ENCODE measurements around the gene SRP68. TPM values are rescaled to one million over a fixed set of nuclear protein-coding genes. Genes with fewer than 3 reads are reported as not detected.

Gene SRP68
- total RNA-seq, 1 donor from 2014 or later = 74.3 TPM

DNA sequence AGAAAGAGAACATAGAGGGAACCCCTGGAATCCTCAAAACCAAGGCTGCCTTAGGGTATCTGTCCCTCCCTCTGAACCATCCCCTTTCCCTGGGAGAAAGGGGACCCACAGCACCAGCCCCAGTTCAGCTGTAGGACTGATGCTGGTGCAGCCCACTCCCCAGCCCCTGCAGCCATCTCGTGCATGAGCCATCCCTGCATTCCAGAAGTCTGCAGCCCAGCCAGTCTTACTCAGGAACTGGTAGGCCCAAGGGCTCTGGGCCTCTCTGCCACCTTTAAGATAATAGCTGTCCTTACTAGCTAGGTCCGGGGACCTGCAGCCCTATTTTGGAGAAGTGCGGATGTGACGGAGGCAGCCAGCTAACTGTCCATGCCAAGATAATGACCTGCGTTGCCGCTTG, 39.2 kb downstream of the SRP68 start:
- Histone ChIP-seq H4K20me1 (ENCODE audit: insufficient read depth, low read length) (peaks cover 11% of the 10 kb centered on the region), H3K27ac (ENCODE audit: low read depth, low read length) (no peak overlapping the region), H3K36me3 (ENCODE audit: insufficient read depth, low read length) (peaks cover 6% of the 10 kb centered on the region), H2AFZ (ENCODE audit: low read depth, low read length) (no peak overlapping the region), H3K4me2 (ENCODE audit: low read length) (no peak overlapping the region), H3K9ac (ENCODE audit: low read length) (no peak overlapping the region), H3K4me3 (ENCODE audit: insufficient read depth, low read depth, low read length) (no peak overlapping the region), H3K79me2 (ENCODE audit: insufficient read depth, low read length) (no peaks in the 10 kb centered on the region), H3K4me1 (ENCODE audit: insufficient read depth, low read length) (peaks cover 8% of the 10 kb centered on the region), H3K27me3 (ENCODE audit: insufficient read depth, low read length) (no peaks in the 10 kb centered on the region), H3K9me3 (ENCODE audit: insufficient read depth, low read depth, low read length) (peaks cover 4% of the 10 kb centered on the region)
- no peak for FAIRE-seq
- no peak overlapping the region for H3K4me3 Mint-ChIP-seq (ENCODE audit: unreplicated experiment)
- H3K27ac Mint-ChIP-seq (ENCODE audit: unreplicated experiment) = no peak overlapping the region
- no peaks in the 10 kb centered on the region for H3K9me3 Mint-ChIP-seq (ENCODE audit: unreplicated experiment)
- DNase-seq (ENCODE audit: low read depth) = no peak
- peaks cover 9% of the 10 kb centered on the region for H3K36me3 Mint-ChIP-seq (ENCODE audit: low read depth, unreplicated experiment)
- no peak for TF ChIP-seq CTCF (IDR thresholded peaks at IDR 0.05; ENCODE audit: insufficient read depth, low read depth, low read length)
- no peak for TF ChIP-seq EZH2 (IDR thresholded peaks at IDR 0.05; ENCODE audit: insufficient read depth, low read length)
- peaks cover 3% of the 10 kb centered on the region for H3K4me1 Mint-ChIP-seq (ENCODE audit: low read depth, unreplicated experiment)
- H3K27me3 Mint-ChIP-seq (ENCODE audit: low read depth, unreplicated experiment) = no peaks in the 10 kb centered on the region

- H3K79me2 ChIP-seq (ENCODE audit: insufficient read depth, low read length) = no peaks in the 10 kb centered on the region
- H3K4me3 ChIP-seq (ENCODE audit: insufficient read depth, low read depth, low read length) = no peak overlapping the region
- no peaks in the 10 kb centered on the region for H3K9me3 Mint-ChIP-seq (ENCODE audit: unreplicated experiment)
- H3K9ac ChIP-seq (ENCODE audit: low read length) = no peak overlapping the region
- no peak overlapping the region for H3K4me2 ChIP-seq (ENCODE audit: low read length)
- TF ChIP-seq CTCF (IDR thresholded peaks at IDR 0.05; ENCODE audit: insufficient read depth, low read depth, low read length) (no peak), EZH2 (IDR thresholded peaks at IDR 0.05; ENCODE audit: insufficient read depth, low read length) (no peak)
- H3K36me3 ChIP-seq (ENCODE audit: insufficient read depth, low read length) = peaks cover 2% of the 10 kb centered on the region
- no peak overlapping the region for H3K27ac ChIP-seq (ENCODE audit: low read depth, low read length)
- H3K4me1 Mint-ChIP-seq (ENCODE audit: low read depth, unreplicated experiment) = peaks cover 3% of the 10 kb centered on the region
- no peak for DNase-seq (ENCODE audit: low read depth)
- FAIRE-seq = no peak
- H2AFZ ChIP-seq (ENCODE audit: low read depth, low read length) = no peak overlapping the region
- no peak overlapping the region for H3K27ac Mint-ChIP-seq (ENCODE audit: unreplicated experiment)
- peaks cover under 1% of the 10 kb centered on the region for H3K27me3 Mint-ChIP-seq (ENCODE audit: low read depth, unreplicated experiment)
- H4K20me1 ChIP-seq (ENCODE audit: insufficient read depth, low read length) = peaks cover 7% of the 10 kb centered on the region
- peaks cover 8% of the 10 kb centered on the region for H3K4me1 ChIP-seq (ENCODE audit: insufficient read depth, low read length)
- peaks cover 4% of the 10 kb centered on the region for H3K9me3 ChIP-seq (ENCODE audit: insufficient read depth, low read depth, low read length)
- H3K4me3 Mint-ChIP-seq (ENCODE audit: unreplicated experiment) = no peak overlapping the region
- peaks cover 6% of the 10 kb centered on the region for H3K36me3 Mint-ChIP-seq (ENCODE audit: low read depth, unreplicated experiment)
- no peaks in the 10 kb centered on the region for H3K27me3 ChIP-seq (ENCODE audit: insufficient read depth, low read length)
These were observed 39.6 kb downstream of the SRP68 start for GRCh38 chr17:76032780-76033108.

- DNase-seq (ENCODE audit: low read depth) = no peak
- peaks cover 8% of the 10 kb centered on the region for H3K4me1 ChIP-seq (ENCODE audit: insufficient read depth, low read length)
- no peaks in the 10 kb centered on the region for H3K36me3 ChIP-seq (ENCODE audit: insufficient read depth, low read length)
- no peak overlapping the region for H3K27ac ChIP-seq (ENCODE audit: low read depth, low read length)
- no peak overlapping the region for H2AFZ ChIP-seq (ENCODE audit: low read depth, low read length)
- H4K20me1 ChIP-seq (ENCODE audit: insufficient read depth, low read length) = peaks cover 3% of the 10 kb centered on the region
- no peaks in the 10 kb centered on the region for H3K27me3 ChIP-seq (ENCODE audit: insufficient read depth, low read length)
- H3K79me2 ChIP-seq (ENCODE audit: insufficient read depth, low read length) = no peaks in the 10 kb centered on the region
- H3K4me3 Mint-ChIP-seq (ENCODE audit: unreplicated experiment) = no peak overlapping the region
- H3K4me1 Mint-ChIP-seq (ENCODE audit: low read depth, unreplicated experiment) = peaks cover 3% of the 10 kb centered on the region
- H3K9ac ChIP-seq (ENCODE audit: low read length) = no peak overlapping the region
- peaks cover 6% of the 10 kb centered on the region for H3K36me3 Mint-ChIP-seq (ENCODE audit: low read depth, unreplicated experiment)
- H3K27ac Mint-ChIP-seq (ENCODE audit: unreplicated experiment) = no peak overlapping the region
- H3K4me3 ChIP-seq (ENCODE audit: insufficient read depth, low read depth, low read length) = no peak overlapping the region
- H3K27me3 Mint-ChIP-seq (ENCODE audit: low read depth, unreplicated experiment) = peaks cover 5% of the 10 kb centered on the region
- no peak overlapping the region for H3K4me2 ChIP-seq (ENCODE audit: low read length)
- no peak for FAIRE-seq
- TF ChIP-seq CTCF (IDR thresholded peaks at IDR 0.05; ENCODE audit: insufficient read depth, low read depth, low read length) = no peak
- no peak for TF ChIP-seq EZH2 (IDR thresholded peaks at IDR 0.05; ENCODE audit: insufficient read depth, low read length)
- no peaks in the 10 kb centered on the region for H3K9me3 Mint-ChIP-seq (ENCODE audit: unreplicated experiment)
- peaks cover 4% of the 10 kb centered on the region for H3K9me3 ChIP-seq (ENCODE audit: insufficient read depth, low read depth, low read length)
These were observed 40.1 kb downstream of the SRP68 start for GRCh38 chr17:76032073-76032779.

Data from astrocyte (in vitro differentiated cells and primary cell).